Osteocyte (in vitro differentiated cells): ENCODE results near the gene SEC61G. TPM values are rescaled to one million over a fixed set of nuclear protein-coding genes. Genes with fewer than 3 reads are reported as not detected.

Source experiments
- DNase-seq: peaks from one replicate; pipeline ENCODE4 v3.0.0; 2021; ENCODE audit warnings: mixed read lengths; ENCODE audit not compliant: unreplicated experiment; ENCODE audit errors: extremely low spot score
- H3K27ac Mint-ChIP-seq: one replicate; pipeline ENCODE4 v1.8.0; 2021; ENCODE audit warnings: mild to moderate bottlenecking, mixed read lengths; ENCODE audit not compliant: unreplicated experiment
- H3K27me3 Mint-ChIP-seq: one replicate; pipeline ENCODE4 v1.8.0; 2021; ENCODE audit warnings: mixed read lengths; ENCODE audit not compliant: unreplicated experiment
- H3K36me3 Mint-ChIP-seq: one replicate; pipeline ENCODE4 v1.8.0; 2021; ENCODE audit warnings: mixed read lengths; ENCODE audit not compliant: unreplicated experiment
- H3K4me1 Mint-ChIP-seq: one replicate; pipeline ENCODE4 v1.8.0; 2021; ENCODE audit warnings: mixed read lengths; ENCODE audit not compliant: unreplicated experiment
- H3K4me3 Mint-ChIP-seq: one replicate; pipeline ENCODE4 v1.8.0; 2021; ENCODE audit warnings: mild to moderate bottlenecking, moderate library complexity, mixed read lengths; ENCODE audit not compliant: unreplicated experiment
- H3K9me3 Mint-ChIP-seq: one replicate; pipeline ENCODE4 v1.8.0; 2021; ENCODE audit warnings: mixed read lengths; ENCODE audit not compliant: unreplicated experiment
- CTCF ChIP-seq: fragments of 200-600 bp; sonication (generic); IDR thresholded peaks from 2 replicates; pipeline ENCODE4 v1.5.0; 2021; ENCODE audit warnings: antibody characterized with exemption, mild to moderate bottlenecking, moderate library complexity
- long read RNA-seq: library from polyadenylated mRNA; unstranded; transcript quantifications from one replicate; pipeline ENCODE4 v2.0.0, GENCODE V29; 2021
- total RNA-seq: library from RNA; stranded (reverse); gene quantifications from 2 replicates; pipeline ENCODE4 v1.2.1, GENCODE V29; 2021

The SEC61G gene
- 113 and 120 TPM in 2 replicates for total RNA-seq
- long read RNA-seq, transcript SEC61G-201 (4 exons, 462 nt), result major isoform, 43 of 49 reads
- long read RNA-seq, partial matches to known transcripts, result 3 of 49 reads
- long read RNA-seq, other reads (novel, unspliced or antisense), result 1 of 49 reads

- no peak for TF ChIP-seq CTCF
- peak; percentile 98 for DNase-seq
- peak within 1 kb of the TSS; percentile 95 for H3K27ac Mint-ChIP-seq
- H3K4me1 Mint-ChIP-seq, result peaks cover 33% of the 10 kb centered on the region
- H3K4me3 Mint-ChIP-seq, result peak within 1 kb of the TSS; percentile 100
- H3K27me3 Mint-ChIP-seq, result no peaks in the 10 kb centered on the region
- peaks cover 10% of the 10 kb centered on the region for H3K36me3 Mint-ChIP-seq
- no peaks in the 10 kb centered on the region for H3K9me3 Mint-ChIP-seq
Observed at GRCh38 chr7:54758702-54759592, at the start of gene SEC61G. Gene SEC61G, minus strand, starts transcription at chr7:54759211. Its CDS starts 1,623 bp downstream, at chr7:54757588.

- Mint-ChIP-seq H3K27me3 (peaks cover 7% of the 10 kb centered on the region), H3K4me3 (no peak overlapping the region), H3K9me3 (no peaks in the 10 kb centered on the region), H3K36me3 (peaks cover 4% of the 10 kb centered on the region), H3K4me1 (peaks cover 4% of the 10 kb centered on the region), H3K27ac (no peak overlapping the region)
- no peak for DNase-seq
- TF ChIP-seq CTCF, result no peak
Observed at GRCh38 chr7:54802841-54803240, 43.8 kb upstream of the SEC61G start.

GRCh38 chr7:54802114-54802513 is 43.1 kb upstream of the SEC61G start:
- H3K4me3 Mint-ChIP-seq, result no peak overlapping the region
- peaks cover 4% of the 10 kb centered on the region for H3K36me3 Mint-ChIP-seq
- H3K9me3 Mint-ChIP-seq, result no peaks in the 10 kb centered on the region
- H3K4me1 Mint-ChIP-seq, result peaks cover 4% of the 10 kb centered on the region
- no peak overlapping the region for H3K27ac Mint-ChIP-seq
- no peak for TF ChIP-seq CTCF
- no peak for DNase-seq
- peaks cover 7% of the 10 kb centered on the region for H3K27me3 Mint-ChIP-seq

- Mint-ChIP-seq H3K4me1 (peaks cover 4% of the 10 kb centered on the region), H3K27ac (no peak overlapping the region)
- no peak for DNase-seq
Observed at GRCh38 chr7:54799792-54800191, 40.8 kb upstream of the SEC61G start.

More at GRCh38 chr7:54799792-54800191, 40.8 kb upstream of the SEC61G start:
- TF ChIP-seq CTCF, result no peak
- H3K27me3 Mint-ChIP-seq, result peaks cover 7% of the 10 kb centered on the region
- H3K4me3 Mint-ChIP-seq, result no peak overlapping the region
- no peaks in the 10 kb centered on the region for H3K36me3 Mint-ChIP-seq
- no peaks in the 10 kb centered on the region for H3K9me3 Mint-ChIP-seq
